ENCODE results near the gene HOXD4. TPM values are rescaled to one million over a fixed set of nuclear protein-coding genes. Genes with fewer than 3 reads are reported as not detected.

The HOXD4 gene
- total RNA-seq, 4 donors from 2014 or later, result 1.9 to 3.1 TPM; not detected in 2

- no peak for DNase-seq (ENCODE audit: low spot score in 2 of 2)
- WGBS, result 24% methylated on average over 27 of the region's 29 CpGs
These were observed 39.4 kb upstream of the HOXD4 start for GRCh38 chr2:176111846-176112374.

DNA sequence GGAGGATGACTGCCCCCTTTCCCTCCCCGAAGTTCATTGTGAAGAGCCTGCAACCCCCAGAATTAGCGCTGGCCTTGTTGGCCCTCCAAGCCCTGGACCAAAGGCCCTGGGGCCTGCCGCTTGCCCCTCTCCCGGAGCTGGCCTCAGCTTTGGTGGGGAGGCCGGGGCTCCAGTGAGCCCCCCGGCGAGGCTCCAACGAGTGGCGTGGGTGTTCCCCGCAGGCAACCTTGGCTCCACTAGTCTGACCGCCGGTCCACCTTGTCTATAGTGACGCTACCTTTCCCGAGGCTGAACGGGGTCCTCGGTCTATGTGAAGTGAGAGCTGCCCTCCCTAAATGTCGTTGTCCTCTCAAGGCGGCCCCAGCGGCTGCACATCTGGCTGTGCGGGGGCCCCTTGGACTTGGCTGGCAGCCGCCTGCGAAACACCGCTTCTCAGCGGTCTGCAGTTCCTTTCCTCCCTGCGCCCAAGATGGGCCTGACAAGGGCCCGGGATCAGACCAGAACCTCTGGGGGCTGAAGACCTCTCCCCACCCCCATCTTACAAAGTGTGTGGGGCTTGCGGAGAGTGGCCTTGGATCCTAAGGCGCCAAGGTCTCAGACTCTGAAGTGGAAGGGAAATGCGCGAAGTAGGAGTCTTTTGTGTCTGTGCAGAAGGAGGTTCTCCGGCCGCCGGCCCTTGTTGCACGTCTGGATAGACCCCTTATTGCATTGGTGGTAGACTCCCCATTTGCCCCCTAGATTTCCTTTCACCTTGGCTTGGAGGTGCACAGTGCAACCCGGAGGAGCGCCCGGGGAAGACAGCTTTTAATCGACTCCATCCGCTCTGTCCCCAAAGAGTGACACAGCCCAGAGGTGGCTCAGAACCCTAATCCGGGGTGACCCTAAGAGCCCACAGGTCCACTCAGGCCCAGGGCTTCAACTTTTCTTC is 38.7 kb upstream of the HOXD4 start:
- H3K9me3 ChIP-seq, result no peaks in the 10 kb centered on the region
- no peaks in the 10 kb centered on the region for H3K36me3 ChIP-seq
- DNase-seq (ENCODE audit: low spot score in 2 of 2), result no peak
- H3K4me1 ChIP-seq, result peaks cover 29% of the 10 kb centered on the region
- peaks cover 100% of the 10 kb centered on the region for H3K27me3 ChIP-seq
- H3K4me3 ChIP-seq, result no peak overlapping the region
- 28% methylated on average over 25 of the region's 40 CpGs for WGBS
- TF ChIP-seq EP300 (IDR thresholded peaks at IDR 0.05), result no peak
- no peak overlapping the region for H3K27ac ChIP-seq

More at GRCh38 chr2:176111846-176112374, 39.4 kb upstream of the HOXD4 start:
- Histone ChIP-seq H3K4me1 (peaks cover 30% of the 10 kb centered on the region), H3K36me3 (no peaks in the 10 kb centered on the region), H3K4me3 (no peak overlapping the region), H3K27ac (no peak overlapping the region), H3K9me3 (no peaks in the 10 kb centered on the region), H3K27me3 (peaks cover 99% of the 10 kb centered on the region)
- TF ChIP-seq EP300 (IDR thresholded peaks at IDR 0.05), result no peak
- TF ChIP-seq CTCF (IDR thresholded peaks at IDR 0.05), result no peak
- no peak for TF ChIP-seq POLR2AphosphoS5 (IDR thresholded peaks at IDR 0.05)
- no peak for TF ChIP-seq POLR2A (IDR thresholded peaks at IDR 0.05)

DNA sequence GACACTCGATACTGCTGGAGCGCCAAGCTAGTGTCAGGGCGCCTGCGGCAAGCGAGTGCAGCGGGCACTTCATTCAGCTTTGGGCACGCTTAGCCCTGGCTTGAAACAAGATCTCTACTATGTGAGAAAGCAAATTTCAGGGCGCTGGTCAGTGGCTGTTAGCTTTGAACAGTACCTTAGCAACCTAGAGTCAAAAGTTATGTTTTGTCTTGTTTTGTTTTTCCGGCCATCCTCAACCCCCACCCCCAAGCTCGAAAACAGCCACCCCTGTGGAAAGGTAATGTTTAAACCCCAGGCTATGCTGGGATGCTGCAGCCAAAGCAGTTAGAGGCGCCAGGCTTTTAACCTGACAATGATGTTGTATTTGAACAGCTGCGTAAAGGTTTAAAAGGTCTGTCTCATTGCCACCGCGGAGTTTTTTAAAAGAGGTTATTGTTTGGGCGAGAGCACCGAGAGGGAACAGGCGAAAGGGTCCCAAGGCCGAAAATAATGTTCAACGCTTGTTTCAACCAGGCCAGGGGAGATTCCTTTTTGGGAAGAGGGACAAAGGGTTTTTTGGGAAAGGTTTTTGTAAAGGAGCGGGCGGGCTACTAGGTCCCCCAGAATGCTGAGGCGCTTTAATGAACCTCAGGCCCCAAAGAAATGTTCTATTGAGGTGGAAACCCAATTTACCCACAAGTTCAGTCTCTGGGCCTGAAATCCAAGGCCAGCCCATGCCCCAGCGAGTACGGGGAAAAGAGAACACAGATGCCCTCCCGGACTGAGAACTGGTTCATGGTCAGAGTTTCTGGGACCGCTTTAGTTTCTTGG is 37.0 kb upstream of the HOXD4 start:
- Histone ChIP-seq H3K27me3 (peaks cover 100% of the 10 kb centered on the region), H3K27ac (no peak overlapping the region), H3K4me3 (no peak overlapping the region), H3K4me1 (peaks cover 19% of the 10 kb centered on the region), H3K9me3 (no peaks in the 10 kb centered on the region), H3K36me3 (no peaks in the 10 kb centered on the region)
- TF ChIP-seq EP300 (IDR thresholded peaks at IDR 0.05) (no peak), POLR2A (IDR thresholded peaks at IDR 0.05) (no peak), POLR2AphosphoS5 (IDR thresholded peaks at IDR 0.05) (no peak), CTCF (IDR thresholded peaks at IDR 0.05) (no peak)
- no peak for DNase-seq (ENCODE audit: low spot score in 2 of 2)
- 42% methylated on average over 24 of the region's 26 CpGs for WGBS

DNA sequence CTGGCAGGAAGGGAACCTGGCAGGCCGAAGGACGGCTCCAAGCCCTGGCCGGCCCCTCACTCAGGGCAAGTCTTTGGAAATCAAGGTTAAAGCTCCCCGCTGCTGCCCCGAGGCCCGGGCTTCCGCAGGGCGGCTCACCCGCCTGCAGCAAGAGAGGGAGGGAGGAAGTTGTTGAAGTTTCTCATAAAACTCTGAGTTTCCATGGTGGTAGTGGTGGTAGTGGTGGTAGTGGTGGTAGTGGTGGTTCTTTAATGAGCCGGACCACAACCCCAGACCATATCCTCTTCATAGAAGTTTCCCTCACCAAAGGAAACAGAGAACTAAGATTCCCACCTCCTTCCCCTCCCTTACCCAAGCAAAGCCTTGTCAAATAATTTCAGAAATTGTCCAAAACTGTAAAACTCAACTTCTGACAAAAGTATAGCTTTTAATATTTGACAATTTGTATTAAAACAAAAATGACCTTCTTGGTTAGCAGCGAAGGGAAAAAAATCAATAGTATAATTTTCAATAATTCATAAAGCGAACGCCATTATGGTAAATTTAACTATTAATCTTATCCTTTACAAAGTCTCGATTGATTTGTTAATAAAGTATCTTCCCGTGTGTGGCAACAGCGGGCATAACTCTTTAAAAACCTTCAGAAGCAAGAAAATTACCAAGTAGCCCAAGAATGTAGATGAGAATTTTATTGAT is 36.3 kb upstream of the HOXD4 start:
- 56% methylated on average over 15 of the region's 16 CpGs for WGBS
- H3K9me3 ChIP-seq, result no peaks in the 10 kb centered on the region
- DNase-seq (ENCODE audit: low spot score in 2 of 2), result no peak
- peaks cover 100% of the 10 kb centered on the region for H3K27me3 ChIP-seq
- peaks cover 19% of the 10 kb centered on the region for H3K4me1 ChIP-seq
- no peak for TF ChIP-seq EP300 (IDR thresholded peaks at IDR 0.05)
- TF ChIP-seq POLR2AphosphoS5 (IDR thresholded peaks at IDR 0.05), result no peak
- no peak for TF ChIP-seq CTCF (IDR thresholded peaks at IDR 0.05)
- TF ChIP-seq POLR2A (IDR thresholded peaks at IDR 0.05), result no peak
- H3K36me3 ChIP-seq, result no peaks in the 10 kb centered on the region
- H3K4me3 ChIP-seq, result no peak overlapping the region
- no peak overlapping the region for H3K27ac ChIP-seq

Data from suprapubic skin (tissue), 4 donors.